Inflammatory macrophage (primary cell): ENCODE measurements around the gene TMEM187.
A peak's percentile ranks its signal among the peaks of the same experiment; 100 is the strongest.

Experiments
- DNase-seq, 2 donors: peaks; one replicate each; pipeline ENCODE4 v3.0.0-alpha.2; 2020 to 2022

The TMEM187 gene

GRCh38 chrX:153954558-153955227 is 17.9 kb upstream of the TMEM187 start:
- no peak for DNase-seq

- no peak for DNase-seq
Observed at GRCh38 chrX:153955228-153955732, 17.3 kb upstream of the TMEM187 start.

DNA sequence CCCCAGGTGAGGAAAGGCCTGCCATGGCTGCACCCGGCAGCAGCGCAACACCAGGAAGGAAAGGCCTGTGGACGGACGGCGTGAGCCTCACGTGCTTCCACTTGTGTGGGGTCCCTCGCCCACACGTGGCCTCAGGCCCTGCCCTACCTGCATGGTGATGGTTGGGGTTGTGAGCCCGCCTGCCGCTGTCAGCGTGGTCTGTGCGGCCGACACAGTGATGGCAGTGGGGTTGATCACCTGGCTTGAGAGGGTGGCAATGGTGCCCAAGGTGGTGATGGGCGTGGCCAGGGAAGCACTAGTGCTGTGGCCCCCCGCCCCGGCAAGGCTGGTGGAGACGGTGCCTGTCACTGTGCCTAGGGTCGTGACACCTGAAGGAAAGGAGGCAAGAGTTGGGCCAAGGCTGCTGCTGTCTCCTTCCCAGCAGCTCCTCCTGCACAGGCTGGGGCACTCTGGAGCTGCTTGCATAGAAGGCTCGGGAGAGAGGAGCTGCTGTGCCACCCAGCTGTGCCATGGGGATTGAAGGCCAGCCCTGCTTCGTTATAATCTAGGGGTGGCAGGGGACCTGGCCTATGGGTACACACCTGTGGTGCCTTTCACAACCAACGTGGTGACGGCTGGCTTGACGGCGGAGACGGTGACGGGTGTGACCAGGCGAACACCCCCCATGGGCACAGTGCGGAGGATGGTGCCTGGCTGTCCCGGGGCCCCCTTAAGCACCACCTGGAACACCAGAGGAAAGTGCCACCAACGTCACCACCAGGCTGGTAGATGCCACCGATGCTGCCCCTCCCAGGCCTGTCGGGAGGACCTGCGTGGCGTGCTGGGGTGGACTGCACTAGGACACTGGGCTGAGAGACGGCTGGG is 16.3 kb upstream of the TMEM187 start:
- DNase-seq = no peak

DNA sequence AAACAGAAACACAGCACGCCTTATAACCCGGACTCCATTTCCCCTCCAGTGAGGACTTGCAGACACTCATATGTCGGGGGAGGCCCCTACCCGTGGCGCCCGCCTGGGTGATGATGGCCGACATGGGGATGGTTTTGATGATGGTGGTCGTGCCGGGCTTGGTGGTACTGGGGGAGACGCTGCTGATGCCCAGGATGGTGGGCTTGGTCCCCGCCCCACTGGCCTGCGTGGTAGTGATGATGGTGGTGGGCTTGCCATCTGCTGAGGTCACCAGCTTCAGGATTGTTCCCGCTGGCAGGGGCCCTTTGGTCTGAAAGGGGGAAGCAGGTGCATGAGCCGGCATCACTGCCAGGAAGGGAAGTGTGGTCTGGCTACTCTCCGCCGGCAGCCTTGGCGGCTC is 15.3 kb upstream of the TMEM187 start:
- no peak for DNase-seq

GRCh38 chrX:153958605-153959004 is 13.9 kb upstream of the TMEM187 start:
- DNase-seq = no peak

DNA sequence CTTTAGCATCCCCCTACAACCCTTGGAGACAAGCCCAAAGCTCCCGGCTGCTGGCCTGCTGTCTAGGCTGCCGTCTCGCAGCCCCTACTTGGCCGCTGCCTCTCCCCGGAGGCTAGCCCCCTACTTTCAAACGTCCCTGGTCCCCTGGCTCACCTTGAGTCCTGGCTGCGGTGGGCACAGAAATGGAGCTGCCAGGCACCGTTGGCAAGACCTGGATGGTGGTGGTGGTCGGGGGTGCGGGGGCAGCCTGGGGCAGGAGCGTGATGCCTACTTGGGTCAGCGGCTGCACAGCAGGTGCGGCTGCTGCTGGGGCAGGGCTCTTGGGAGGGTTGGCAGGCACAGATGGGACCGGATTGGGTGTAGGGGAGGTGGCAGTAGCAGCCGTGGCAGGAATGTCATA is 12.9 kb upstream of the TMEM187 start:
- DNase-seq = no peak

DNA sequence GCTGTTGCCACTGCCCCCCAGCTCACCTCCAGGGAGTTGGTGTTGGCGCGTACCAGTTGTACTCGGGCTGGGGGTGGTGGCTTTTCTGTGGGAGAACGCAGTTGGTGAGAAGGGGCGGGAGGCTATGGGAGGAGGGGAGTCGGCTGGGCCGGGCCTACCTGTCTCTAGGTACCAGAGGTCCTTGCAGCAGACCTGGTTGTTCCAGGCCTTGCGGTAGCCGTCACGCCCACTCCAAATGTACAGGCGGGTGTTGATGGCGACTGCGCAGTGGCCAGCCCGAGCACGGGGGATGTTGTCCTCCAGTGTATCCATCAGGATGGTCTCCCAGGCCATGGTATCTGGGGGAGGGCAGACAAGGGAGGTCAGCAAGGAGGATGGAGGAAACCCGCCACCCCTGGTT is 12.5 kb upstream of the TMEM187 start:
- no peak for DNase-seq

DNA sequence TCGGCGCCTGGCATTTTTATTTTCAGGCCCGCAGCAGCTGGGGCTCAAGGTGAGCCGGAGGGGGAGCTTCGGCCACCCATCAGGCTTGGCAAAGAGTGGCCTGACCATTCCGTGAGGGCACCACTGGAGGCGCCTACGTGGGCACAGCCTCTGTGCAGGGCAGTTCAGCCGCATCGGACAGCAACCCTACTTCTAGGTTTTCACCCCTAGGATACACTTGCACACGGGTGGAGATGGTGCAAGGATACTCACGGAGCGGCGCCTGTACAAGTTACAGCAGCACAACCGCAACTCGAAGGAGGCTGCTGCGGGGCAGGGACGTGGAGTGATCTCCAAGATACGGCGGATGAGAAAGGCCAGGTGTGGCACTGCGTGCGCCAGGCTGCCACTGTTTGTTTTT is 11.8 kb upstream of the TMEM187 start:
- DNase-seq = no peak

- DNase-seq = no peak
Observed at GRCh38 chrX:153961292-153961691, 11.3 kb upstream of the TMEM187 start.

- DNase-seq = no peak
Observed at GRCh38 chrX:153963546-153963945, 9.0 kb upstream of the TMEM187 start.

- DNase-seq = no peak
Observed at GRCh38 chrX:153964105-153964504, 8.4 kb upstream of the TMEM187 start.

DNA sequence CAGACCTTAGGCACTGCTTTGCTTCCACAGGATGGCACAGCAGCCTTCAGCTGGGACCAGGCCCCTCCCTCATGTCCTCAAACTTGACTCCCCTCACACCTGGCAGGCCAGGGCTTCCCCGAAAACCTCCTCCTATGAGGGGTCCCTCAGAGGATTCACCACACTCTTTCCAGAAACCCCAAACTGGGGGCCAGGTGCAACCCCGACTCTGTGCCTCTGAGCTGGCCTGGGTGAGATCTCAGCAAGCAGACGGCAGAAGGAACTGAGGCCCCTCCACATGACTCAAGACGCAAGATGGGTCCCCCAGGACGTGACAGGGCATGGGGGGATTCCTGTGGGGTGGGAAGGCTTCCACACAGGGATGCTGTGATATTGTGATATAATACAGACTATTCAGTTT is 7.1 kb upstream of the TMEM187 start:
- no peak for DNase-seq

DNA sequence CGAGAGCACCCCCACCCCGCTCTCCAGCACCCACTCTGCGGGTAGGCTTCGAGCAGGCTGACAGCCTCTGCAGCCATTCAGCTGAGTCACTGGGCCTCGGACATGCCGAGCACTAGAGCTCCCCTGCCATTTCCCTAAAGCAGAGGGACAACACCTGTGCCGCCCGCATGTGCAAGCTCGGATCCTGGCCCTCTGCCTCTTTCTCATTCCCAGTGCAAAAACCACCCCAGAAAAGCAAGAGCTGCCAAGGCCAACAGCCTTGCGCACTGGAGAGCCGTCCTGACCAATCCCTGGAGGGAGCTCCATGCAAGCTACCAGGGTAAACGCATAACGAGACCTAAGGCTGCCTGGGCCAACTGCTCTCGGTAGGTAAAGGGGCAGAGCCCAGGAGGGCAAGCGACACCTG is 6.3 kb upstream of the TMEM187 start:
- DNase-seq = no peak

- DNase-seq = no peak
Observed at GRCh38 chrX:153966841-153967535, 5.6 kb upstream of the TMEM187 start.

DNA sequence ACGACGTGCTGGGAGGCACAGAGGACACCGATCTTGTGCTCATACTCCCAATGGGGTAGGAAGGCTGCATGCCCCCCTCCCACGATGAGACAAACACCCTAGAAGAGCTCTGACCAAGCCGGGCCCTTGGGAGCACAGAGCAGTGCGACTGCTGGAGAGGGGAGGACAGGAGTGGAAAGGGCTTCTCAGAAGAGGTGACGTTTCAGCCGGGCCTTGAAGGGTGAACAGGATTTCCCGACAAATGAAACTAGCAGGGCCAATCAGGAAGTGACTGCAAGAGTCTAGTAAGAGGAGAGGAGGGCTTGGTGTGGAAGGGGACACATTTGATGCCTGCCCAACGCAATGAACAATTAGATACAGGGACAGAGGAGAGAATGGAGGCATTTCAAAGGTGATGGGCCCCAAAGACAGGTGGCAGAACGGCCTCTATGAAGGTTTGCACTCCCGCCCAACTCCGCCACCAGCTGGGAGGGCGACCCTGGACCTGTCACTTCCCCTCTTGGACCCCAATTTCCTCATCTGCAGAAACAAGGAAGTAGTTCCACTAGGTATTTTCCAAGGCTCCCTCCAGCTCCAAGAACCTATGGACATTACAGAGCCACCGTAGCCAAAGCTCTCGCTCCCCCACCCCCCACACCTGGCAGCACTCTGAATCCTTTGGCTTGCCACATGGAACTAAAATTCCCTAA is 4.9 kb upstream of the TMEM187 start:
- DNase-seq = peak in 1 of 2 donors; percentile 24

- DNase-seq = no peak
Observed at GRCh38 chrX:153968255-153968654, 4.3 kb upstream of the TMEM187 start.

GRCh38 chrX:153968754-153969124 is 3.8 kb upstream of the TMEM187 start:
- DNase-seq = no peak

- DNase-seq = no peak
Observed at GRCh38 chrX:153969125-153969903, 3.2 kb upstream of the TMEM187 start.

DNA sequence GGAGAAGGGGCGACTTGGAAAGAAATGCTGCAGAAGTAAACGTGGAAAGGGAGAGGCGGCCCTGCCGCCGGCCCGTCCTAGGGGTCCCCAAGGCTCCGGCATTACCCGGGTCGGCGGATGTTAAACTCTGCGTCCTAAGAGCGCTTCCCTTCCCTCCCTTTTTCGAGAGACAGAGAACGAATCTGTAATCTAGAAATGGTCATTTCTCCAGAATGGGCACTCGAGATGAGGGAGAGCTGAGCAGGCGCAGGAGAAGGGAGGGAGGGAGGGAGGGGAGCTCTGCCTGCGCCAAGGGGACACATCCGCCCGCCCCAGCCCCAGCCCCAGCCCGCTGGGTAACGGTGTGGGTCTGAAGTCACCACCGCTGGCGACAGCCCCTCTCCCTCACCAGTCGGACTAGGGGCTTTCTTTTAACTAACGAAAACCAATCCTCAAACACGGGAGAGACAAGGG is 2.6 kb upstream of the TMEM187 start:
- DNase-seq = no peak

- DNase-seq = no peak
Observed at GRCh38 chrX:153970357-153971123, 2.0 kb upstream of the TMEM187 start.

- DNase-seq = peak; percentile 86 to 87
Observed at GRCh38 chrX:153971124-153971449, 1.5 kb upstream of the TMEM187 start.
